C4-2B (cell line): ENCODE data around the gene S100Z.

Source experiments
- ZFX ChIP-seq: fragments of 450-650 bp; IDR thresholded peaks from 2 replicates; pipeline ENCODE4 v1.6.1; 2017
- TF ChIP-seq, protein P1 (sequence below): fragments of 450-650 bp; conservative IDR thresholded peaks from 2 replicates; pipeline ENCODE4 v1.5.1; 2017; ENCODE audit warnings: mild to moderate bottlenecking

GRCh38 chr5:76941442-76941841 lies 91.6 kb downstream of the S100Z start:
- TF ChIP-seq, protein P1, sequence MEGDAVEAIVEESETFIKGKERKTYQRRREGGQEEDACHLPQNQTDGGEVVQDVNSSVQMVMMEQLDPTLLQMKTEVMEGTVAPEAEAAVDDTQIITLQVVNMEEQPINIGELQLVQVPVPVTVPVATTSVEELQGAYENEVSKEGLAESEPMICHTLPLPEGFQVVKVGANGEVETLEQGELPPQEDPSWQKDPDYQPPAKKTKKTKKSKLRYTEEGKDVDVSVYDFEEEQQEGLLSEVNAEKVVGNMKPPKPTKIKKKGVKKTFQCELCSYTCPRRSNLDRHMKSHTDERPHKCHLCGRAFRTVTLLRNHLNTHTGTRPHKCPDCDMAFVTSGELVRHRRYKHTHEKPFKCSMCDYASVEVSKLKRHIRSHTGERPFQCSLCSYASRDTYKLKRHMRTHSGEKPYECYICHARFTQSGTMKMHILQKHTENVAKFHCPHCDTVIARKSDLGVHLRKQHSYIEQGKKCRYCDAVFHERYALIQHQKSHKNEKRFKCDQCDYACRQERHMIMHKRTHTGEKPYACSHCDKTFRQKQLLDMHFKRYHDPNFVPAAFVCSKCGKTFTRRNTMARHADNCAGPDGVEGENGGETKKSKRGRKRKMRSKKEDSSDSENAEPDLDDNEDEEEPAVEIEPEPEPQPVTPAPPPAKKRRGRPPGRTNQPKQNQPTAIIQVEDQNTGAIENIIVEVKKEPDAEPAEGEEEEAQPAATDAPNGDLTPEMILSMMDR: no peak
- no peak for TF ChIP-seq ZFX
